ENCODE data around the gene RAB35.
A peak's percentile ranks its signal among the peaks of the same experiment; 100 is the strongest.

GRCh38 chr12:120086801-120087621, 29.5 kb downstream of the RAB35 start:
- TF ChIP-seq CTCF (IDR thresholded peaks at IDR 0.05; ENCODE audit: low read depth, low read length, poor library complexity, severe bottlenecking) (peak; percentile 91), EZH2phosphoT487 (IDR thresholded peaks at IDR 0.05; ENCODE audit: borderline replicate concordance, low read length) (no peak)
